OCI-LY7 (cell line): Measurements from ENCODE around the gene RNF8.

Experiments
- CTCF ChIP-seq: fragments of 200-600 bp; sonication (generic); conservative IDR thresholded peaks from 2 replicates; pipeline ENCODE4 v1.5.1; 2014; ENCODE audit warnings: mild to moderate bottlenecking, antibody characterized with exemption, low read length, moderate library complexity, mixed read lengths
- EZH2phosphoT487 ChIP-seq: fragments of 200-600 bp; sonication (generic); IDR thresholded peaks from 2 replicates; pipeline ENCODE4 v1.6.1; 2018; ENCODE audit warnings: low read depth, borderline replicate concordance, mild to moderate bottlenecking, mixed run types, antibody characterized with exemption, low read length, moderate library complexity, mixed read lengths

GRCh38 chr6:37334047-37334446, 19.7 kb upstream of the RNF8 start:
- TF ChIP-seq CTCF, result no peak
- TF ChIP-seq EZH2phosphoT487, result no peak
